Colonic mucosa (tissue), 4 donors: ENCODE results near the gene SSH3. TPM values are rescaled to one million over a fixed set of nuclear protein-coding genes. Genes with fewer than 3 reads are reported as not detected.

Experiments
- DNase-seq: peaks from one replicate; pipeline ENCODE4 v3.0.0-alpha.2; 2020
- H3K27ac ChIP-seq: fragments of 200-600 bp; one replicate; pipeline ENCODE4 v1.8.0; 2021
- H3K27me3 ChIP-seq: fragments of 200-600 bp; one replicate; pipeline ENCODE4 v1.8.0; 2021
- H3K36me3 ChIP-seq: fragments of 200-600 bp; one replicate; pipeline ENCODE4 v1.8.0; 2021
- H3K4me1 ChIP-seq: fragments of 200-600 bp; one replicate; pipeline ENCODE4 v1.8.0; 2021; ENCODE audit warnings: mild to moderate bottlenecking
- H3K4me3 ChIP-seq: fragments of 200-600 bp; one replicate; pipeline ENCODE4 v1.8.0; 2021
- H3K9ac ChIP-seq, 2 donors: one replicate each; pipeline ENCODE4 v1.7.0; 2013; ENCODE audit warnings: control low read depth in 2 of 2, low read depth in 2 of 2, low read length in 2 of 2
- H3K9me3 ChIP-seq: fragments of 200-600 bp; one replicate; pipeline ENCODE4 v1.8.0; 2021
- intact Hi-C: fragments of 100-400 bp; cut with DNase I; formaldehyde crosslinking; loops from one replicate; pipeline ENCODE4 v1.14.1; 2022
- total RNA-seq, 2 donors: library from RNA; stranded (reverse); fragmentation: NEBNext Ultra II Directional in 1 of 2; extraction: Animal tissue kit (Norgen Biotek cat#: 25700) in 1 of 2; gene quantifications; one replicate each; pipeline ENCODE4 v1.2.1, GENCODE V29; 2021
- TF ChIP-seq, protein P1 (sequence below): fragments of 200-600 bp; IDR thresholded peaks from one replicate; pipeline ENCODE4 v1.8.0; 2022; ENCODE audit warnings: antibody characterized with exemption, mild to moderate bottlenecking
- donor health status: healthy.
- donor health status: DM: no; HTN: no; CAD: no.
- donor health status: DM: no; HTN: no; CAD: no.

Gene SSH3
- total RNA-seq, 2 donors from 2014 or later: 69.7 to 81.7 TPM

DNA sequence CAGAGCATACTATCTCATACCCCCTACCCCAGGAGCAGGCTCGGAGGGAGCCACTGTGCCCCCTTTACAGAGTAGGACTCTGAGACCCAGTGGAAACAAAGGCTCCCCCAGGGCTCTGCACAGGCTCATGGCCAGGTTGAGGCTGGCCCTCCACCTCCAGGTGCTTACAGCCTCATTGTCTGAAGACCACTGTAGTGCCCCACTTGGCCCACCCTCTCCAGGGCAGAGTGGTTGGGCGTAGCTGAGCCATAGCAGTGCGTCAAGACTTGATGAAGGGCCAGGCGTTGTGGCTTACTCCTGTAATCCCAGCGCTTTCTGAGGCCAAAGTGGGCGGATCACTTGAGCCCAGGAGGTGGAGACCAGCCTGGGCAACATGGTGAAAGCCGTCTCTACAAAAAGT, 12.5 kb upstream of the SSH3 start:
- TF ChIP-seq, protein P1, sequence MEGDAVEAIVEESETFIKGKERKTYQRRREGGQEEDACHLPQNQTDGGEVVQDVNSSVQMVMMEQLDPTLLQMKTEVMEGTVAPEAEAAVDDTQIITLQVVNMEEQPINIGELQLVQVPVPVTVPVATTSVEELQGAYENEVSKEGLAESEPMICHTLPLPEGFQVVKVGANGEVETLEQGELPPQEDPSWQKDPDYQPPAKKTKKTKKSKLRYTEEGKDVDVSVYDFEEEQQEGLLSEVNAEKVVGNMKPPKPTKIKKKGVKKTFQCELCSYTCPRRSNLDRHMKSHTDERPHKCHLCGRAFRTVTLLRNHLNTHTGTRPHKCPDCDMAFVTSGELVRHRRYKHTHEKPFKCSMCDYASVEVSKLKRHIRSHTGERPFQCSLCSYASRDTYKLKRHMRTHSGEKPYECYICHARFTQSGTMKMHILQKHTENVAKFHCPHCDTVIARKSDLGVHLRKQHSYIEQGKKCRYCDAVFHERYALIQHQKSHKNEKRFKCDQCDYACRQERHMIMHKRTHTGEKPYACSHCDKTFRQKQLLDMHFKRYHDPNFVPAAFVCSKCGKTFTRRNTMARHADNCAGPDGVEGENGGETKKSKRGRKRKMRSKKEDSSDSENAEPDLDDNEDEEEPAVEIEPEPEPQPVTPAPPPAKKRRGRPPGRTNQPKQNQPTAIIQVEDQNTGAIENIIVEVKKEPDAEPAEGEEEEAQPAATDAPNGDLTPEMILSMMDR: no peak
- peaks cover 2% of the 10 kb centered on the region for H3K36me3 ChIP-seq
- H3K4me1 ChIP-seq: peaks cover 15% of the 10 kb centered on the region
- intact Hi-C loops: no loop called here
- H3K9me3 ChIP-seq: no peaks in the 10 kb centered on the region
- H3K4me3 ChIP-seq: no peak overlapping the region
- peak overlapping the region; percentile 71 for H3K27ac ChIP-seq
- H3K27me3 ChIP-seq: no peaks in the 10 kb centered on the region
- peak overlapping the region in 1 of 2 donors; percentile 81 for H3K9ac ChIP-seq
- no peak for DNase-seq

DNA sequence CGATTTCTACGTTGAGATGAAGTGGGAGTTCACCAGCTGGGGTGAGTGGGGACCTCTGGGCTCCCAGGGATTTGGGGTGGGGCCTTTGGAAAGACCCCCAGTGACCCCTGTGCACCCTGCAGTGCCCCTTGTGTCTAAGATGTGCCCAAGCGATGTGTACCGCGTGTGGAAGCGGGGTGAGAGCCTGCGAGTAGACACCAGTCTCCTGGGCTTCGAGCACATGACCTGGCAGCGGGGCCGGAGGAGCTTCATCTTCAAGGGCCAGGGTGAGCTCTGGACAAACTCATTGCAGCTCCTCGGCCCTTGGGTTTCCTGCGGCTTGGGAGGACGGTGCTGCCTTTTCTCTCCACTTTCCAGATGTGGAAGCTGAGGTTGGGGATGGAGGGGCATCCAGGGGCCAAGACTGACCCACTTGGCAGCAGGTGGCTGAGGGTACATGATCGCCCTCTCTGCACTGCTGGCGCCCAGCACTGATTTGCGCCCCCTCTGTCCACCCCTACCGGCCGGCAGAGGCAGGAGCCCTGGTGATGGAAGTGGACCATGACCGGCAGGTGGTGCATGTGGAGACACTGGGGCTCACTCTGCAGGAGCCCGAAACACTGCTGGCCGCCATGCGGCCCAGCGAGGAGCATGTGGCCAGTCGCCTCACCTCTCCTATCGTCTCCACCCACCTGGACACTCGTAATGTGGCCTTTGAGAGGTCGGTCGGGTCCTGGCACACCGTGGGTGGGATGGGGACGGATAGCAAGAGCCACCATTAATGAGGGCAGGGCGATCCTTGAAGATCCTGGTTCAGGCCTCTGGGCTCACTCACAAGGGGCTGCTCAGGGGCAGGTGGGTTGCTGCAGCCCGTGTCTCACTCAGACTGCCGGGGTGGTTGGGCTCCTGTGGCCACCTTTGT, 11.6 kb upstream of the SSH3 start:
- H3K4me3 ChIP-seq: no peak overlapping the region
- no peak for DNase-seq
- H3K4me1 ChIP-seq: peaks cover 15% of the 10 kb centered on the region
- H3K9me3 ChIP-seq: no peaks in the 10 kb centered on the region
- no peaks in the 10 kb centered on the region for H3K36me3 ChIP-seq
- H3K9ac ChIP-seq: peak overlapping the region in 1 of 2 donors; percentile 2
- H3K27me3 ChIP-seq: no peaks in the 10 kb centered on the region
- intact Hi-C loops: no loop called here
- TF ChIP-seq, protein P1: no peak
- H3K27ac ChIP-seq: no peak overlapping the region

DNA sequence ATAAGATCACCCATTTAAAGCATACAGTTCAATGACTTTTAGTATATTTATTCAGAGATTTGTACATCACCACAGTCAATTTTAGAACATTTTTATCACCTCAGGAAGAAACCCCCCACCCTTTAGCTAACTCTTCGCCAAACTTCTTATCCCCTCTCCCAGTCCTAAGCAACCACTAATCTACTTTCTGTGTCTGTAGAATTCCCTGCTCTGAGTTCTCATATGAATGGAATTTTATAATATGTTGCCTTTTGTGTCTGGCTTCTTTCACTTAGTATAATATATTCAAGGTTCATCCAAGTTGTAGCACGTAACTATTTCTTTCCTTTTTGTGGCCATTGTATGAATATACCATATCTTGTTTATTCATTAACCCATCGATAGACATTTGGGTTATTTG, 10.7 kb upstream of the SSH3 start:
- Histone ChIP-seq H3K4me3 (no peak overlapping the region), H3K4me1 (peaks cover 12% of the 10 kb centered on the region), H3K9me3 (no peaks in the 10 kb centered on the region), H3K27ac (no peak overlapping the region), H3K9ac (no peak overlapping the region), H3K27me3 (no peaks in the 10 kb centered on the region), H3K36me3 (no peaks in the 10 kb centered on the region)
- DNase-seq: no peak
- TF ChIP-seq, protein P1: no peak
- intact Hi-C loops: no loop called here

DNA sequence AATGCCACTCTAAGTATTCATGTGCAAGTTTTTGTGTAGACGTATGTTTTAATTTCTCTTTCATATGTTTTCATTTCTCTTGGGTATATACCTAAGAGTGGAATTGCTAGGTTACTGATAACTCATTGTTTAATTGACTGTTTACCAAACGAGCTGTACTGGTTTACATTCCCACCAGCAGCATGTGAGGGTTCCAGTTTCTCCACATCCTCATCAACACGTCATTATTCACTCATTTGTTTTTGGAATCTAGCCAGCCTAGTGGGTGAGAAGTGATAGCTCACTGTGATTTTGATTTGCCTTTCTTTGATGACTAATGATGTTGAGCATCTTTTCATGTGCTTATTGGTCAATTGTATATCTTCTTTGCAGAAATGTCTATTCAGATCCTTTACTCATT, 10.2 kb upstream of the SSH3 start:
- no peaks in the 10 kb centered on the region for H3K27me3 ChIP-seq
- H3K9ac ChIP-seq: no peak overlapping the region
- no peak for DNase-seq
- TF ChIP-seq, protein P1: no peak
- H3K9me3 ChIP-seq: no peaks in the 10 kb centered on the region
- intact Hi-C loops: no loop called here
- H3K36me3 ChIP-seq: no peaks in the 10 kb centered on the region
- no peak overlapping the region for H3K4me3 ChIP-seq
- H3K27ac ChIP-seq: no peak overlapping the region
- H3K4me1 ChIP-seq: peaks cover 8% of the 10 kb centered on the region

DNA sequence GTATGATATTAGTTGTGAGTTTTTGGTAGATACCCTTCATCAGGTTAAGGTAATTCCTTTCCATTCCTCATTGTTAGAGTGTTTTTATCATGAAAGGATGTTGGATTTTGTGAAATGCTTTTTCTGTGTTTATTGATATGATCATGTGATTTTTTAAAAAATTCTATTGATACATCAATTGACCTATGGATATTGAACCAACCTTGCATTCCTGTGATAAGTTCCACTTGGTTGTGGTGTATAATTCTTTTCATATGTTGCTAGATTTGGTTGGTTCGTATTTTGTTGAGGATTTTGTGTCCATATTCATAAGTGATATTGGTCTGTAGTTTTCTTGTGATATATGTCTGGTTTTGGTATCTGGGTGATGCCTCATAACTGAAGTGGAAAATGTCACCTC, 7.5 kb upstream of the SSH3 start:
- Histone ChIP-seq H3K4me1 (no peaks in the 10 kb centered on the region), H3K4me3 (no peak overlapping the region), H3K27me3 (no peaks in the 10 kb centered on the region), H3K27ac (no peak overlapping the region), H3K9ac (no peak overlapping the region), H3K9me3 (no peaks in the 10 kb centered on the region), H3K36me3 (no peaks in the 10 kb centered on the region)
- intact Hi-C loops: no loop called here
- DNase-seq: no peak
- TF ChIP-seq, protein P1: no peak
